SKM-1 (cell line): Measurements from ENCODE around the gene NREP.

ENCODE experiments used
- DNase-seq: peaks from one replicate; lab custom pipeline; 2025; ENCODE audit not compliant: unreplicated experiment; lab: John Stamatoyannopoulos, UW

The NREP gene

GRCh38 chr5:111697881-111698757, 58.9 kb downstream of the NREP start:
- DNase-seq: no peak

- no peak for DNase-seq
Measured at GRCh38 chr5:111697215-111697614, 59.8 kb downstream of the NREP start.

GRCh38 chr5:111695991-111696390, 61.0 kb downstream of the NREP start:
- no peak for DNase-seq

- DNase-seq: no peak
Measured at GRCh38 chr5:111694133-111694532, 62.9 kb downstream of the NREP start.

- no peak for DNase-seq
Measured at GRCh38 chr5:111691914-111692313, 65.1 kb downstream of the NREP start.

GRCh38 chr5:111691508-111691907, 65.5 kb downstream of the NREP start:
- no peak for DNase-seq

GRCh38 chr5:111689357-111689935, 67.5 kb downstream of the NREP start:
- no peak for DNase-seq

GRCh38 chr5:111685969-111686368, 71.0 kb downstream of the NREP start:
- DNase-seq: no peak

GRCh38 chr5:111682641-111683040, 74.4 kb downstream of the NREP start:
- DNase-seq: no peak

- DNase-seq: no peak
Measured at GRCh38 chr5:111682121-111682520, 74.9 kb downstream of the NREP start.

- DNase-seq: no peak
Measured at GRCh38 chr5:111681414-111682120, 75.4 kb downstream of the NREP start.

GRCh38 chr5:111680737-111681413, 76.1 kb downstream of the NREP start:
- no peak for DNase-seq

GRCh38 chr5:111679611-111680010, 77.4 kb downstream of the NREP start:
- DNase-seq: no peak
